Hematopoietic multipotent progenitor cell treated with erythropoietin and hydrocortisone succinate and interleukin-3 and kit ligand, for 8 days (in vitro differentiated cells): ENCODE results near the gene PIK3C2G.

Experiments
- DNase-seq: peaks from one replicate; pipeline ENCODE4 v3.0.0-alpha.2; 2015

Gene PIK3C2G

GRCh38 chr12:18421867-18422266, 160.5 kb downstream of the PIK3C2G start:
- DNase-seq: no peak

DNA sequence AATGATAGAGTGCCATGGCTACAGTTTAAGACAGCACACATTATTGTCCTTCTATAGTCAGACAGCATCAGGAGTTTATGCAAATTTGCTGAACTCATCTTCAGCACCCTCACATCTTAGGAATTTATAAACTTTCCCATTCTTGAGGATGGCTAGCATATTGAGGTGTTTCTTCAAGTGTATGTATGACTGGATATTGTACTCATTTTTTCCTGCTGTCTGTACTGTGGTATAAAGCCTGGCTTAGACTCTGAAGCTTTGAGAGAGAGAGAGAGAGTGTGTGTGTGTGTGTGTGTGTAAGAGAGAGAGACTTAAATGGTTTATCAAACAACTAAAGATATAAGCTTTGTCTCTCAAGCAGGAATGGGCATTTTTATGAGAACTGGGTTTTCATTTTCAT, 161.6 kb downstream of the PIK3C2G start:
- no peak for DNase-seq

DNA sequence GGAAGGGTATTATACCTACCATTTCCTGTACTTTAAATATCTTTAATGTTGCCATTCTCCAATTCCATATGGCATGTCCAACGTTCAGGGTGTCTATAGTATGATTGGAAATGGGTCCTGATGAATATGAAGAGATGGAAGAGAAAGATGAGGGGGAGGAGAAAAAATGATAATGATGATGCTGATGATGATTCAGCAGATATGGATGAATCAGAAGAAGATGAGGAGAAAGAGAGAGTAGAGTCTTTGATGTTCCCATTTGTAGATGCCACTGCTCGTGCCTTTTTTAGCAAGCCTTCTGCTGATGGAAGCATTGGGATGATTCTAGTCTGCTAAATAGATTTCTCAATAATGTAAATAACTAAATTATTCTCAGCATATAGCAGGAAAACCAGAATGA, 163.5 kb downstream of the PIK3C2G start:
- DNase-seq: no peak

- DNase-seq: no peak
Measured at GRCh38 chr12:18427520-18427919, 166.2 kb downstream of the PIK3C2G start.

DNA sequence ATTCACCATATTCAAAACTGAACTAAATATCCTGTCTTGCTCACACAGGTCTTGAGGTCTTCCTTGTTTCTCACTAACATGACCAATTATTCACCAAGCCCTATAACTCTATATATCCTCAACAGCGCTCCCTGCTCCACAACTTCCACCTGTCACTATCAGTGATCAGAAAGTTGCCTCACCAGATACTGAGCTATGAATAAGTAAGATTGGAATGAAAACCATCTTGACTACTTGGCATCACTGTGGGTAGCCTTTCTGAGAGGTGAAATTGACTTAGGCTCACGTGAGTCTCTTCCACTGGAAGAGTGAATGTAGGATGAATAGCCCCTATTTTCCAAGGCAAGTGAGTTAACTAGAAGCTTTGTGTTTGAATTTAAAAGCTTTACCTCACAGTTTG, 167.1 kb downstream of the PIK3C2G start:
- no peak for DNase-seq

GRCh38 chr12:18429366-18429765, 168.0 kb downstream of the PIK3C2G start:
- DNase-seq: no peak

- DNase-seq: peak; percentile 44
Measured at GRCh38 chr12:18430425-18431048, 169.2 kb downstream of the PIK3C2G start.

DNA sequence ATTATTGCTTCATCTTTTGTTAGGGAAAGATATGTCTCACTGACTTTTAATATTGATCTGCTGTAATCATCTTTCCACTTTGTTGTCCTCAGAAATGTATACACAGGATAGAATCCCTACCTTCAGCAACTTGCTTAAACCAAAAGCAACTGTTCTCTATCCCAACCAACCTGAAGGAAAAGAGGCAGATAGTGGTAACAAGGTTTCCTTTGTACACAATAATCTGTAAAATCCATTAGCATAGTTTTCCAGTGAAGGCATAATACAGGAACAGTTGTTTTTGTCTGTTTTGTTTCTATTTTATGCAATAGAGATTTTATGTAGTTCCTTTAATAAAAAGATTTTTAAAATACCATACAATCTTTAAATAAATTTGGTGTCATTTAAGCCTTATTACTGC, 170.5 kb downstream of the PIK3C2G start:
- DNase-seq: no peak

- no peak for DNase-seq
Measured at GRCh38 chr12:18432206-18432605, 170.9 kb downstream of the PIK3C2G start.

DNA sequence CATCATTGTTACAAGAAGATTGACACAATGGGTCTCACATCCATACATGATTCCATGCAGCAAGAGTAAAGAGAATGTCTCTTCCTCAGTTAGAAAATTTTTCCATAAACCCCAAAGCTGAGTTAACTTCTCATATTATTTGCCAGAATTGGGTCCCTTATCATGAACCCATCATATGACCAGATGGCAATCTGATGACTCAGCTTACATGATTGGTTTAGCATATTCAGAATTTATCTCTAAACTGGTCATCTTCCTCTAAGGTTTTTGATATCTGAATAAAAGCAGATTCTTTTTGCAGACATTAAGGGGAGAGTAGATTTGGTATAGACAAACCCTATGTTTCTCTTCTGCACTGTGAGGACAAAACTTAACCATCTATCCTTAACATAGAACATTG, 174.9 kb downstream of the PIK3C2G start:
- DNase-seq: no peak

DNA sequence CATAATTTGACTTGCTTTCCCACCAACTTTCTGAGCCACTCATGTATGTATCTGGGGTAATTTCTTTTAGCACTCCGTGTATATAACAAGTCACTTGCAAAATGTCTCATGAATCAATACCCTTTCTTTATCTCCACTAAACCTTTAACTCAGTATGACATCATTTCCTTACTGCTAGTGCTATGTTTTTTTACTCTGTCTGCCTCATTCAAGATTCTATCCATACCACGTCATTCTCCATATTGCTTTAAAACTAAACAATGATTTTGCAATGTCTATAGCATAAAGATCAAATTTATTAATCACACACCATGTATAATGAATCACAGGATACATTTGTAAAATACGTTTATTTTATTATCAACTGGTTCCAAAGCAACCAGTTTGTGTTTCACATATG, 178.2 kb downstream of the PIK3C2G start:
- no peak for DNase-seq

DNA sequence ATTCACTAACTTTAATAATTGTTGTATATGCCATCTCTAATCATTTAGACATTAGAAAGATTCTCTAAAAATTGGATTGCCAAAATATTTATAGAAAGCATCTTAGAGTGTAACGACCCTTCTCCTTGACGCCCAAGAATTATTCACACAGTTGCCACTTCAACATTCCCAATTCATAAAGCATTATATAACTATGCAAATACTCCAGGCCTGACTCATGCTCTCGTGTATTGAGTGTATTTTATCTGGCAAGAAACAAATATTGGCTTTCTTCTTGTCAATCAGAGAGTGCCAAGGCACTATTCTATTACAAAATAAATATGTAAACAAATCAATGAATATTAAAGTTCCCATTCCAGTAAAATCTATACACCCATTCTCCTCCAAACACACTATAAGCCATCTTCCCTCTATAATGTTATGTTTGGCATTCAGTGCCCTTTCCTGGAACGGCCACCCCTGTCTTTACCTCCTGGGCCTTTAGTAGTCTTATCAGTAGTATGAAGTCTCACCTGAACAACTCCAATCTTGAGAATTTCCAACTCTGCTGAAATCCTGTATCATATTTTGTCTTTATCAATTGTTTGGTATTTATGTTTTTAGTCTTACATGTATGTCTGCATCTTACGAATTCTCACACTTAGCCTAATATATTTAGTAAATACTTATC, 182.6 kb downstream of the PIK3C2G start:
- DNase-seq: no peak

- no peak for DNase-seq
Measured at GRCh38 chr12:18446061-18446644, 184.8 kb downstream of the PIK3C2G start.

DNA sequence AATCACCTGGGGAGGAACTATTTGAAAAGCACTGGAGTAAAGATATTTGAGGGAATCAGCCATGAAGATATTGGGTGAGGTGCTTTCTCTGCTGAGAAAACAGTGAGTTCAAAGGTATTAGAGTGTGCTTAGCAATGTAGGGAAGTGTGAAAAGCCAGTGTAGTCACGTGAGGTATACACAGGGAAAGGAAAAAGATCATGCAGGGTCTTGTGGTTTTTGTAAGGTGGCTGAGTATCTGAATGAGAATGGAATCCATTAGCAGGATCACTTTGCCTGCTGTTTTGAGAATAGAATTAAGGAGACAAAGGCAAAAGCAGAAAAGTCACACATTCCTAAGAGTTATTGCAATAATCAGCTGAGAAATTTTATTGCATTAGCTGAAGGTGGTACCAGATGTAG, 193.0 kb downstream of the PIK3C2G start:
- no peak for DNase-seq

DNA sequence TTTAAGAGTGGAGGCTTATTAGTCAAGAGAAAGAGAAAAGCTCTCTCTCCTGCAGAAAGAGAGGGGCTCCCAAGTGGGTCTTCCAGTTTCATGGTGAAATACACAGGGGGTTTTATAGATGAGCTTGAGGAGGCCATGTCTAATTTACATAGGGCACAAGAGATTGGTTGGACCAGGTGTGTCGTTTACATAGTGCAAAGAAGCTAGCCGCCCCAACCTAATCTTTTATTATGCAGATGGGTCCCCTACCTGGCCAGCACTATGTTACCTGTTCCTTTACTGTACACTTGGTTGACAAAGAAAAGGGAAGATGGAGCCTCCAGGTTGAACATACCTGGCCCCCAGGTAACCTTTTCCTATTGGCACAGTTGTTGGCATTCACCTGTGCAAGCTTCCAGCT, 195.0 kb downstream of the PIK3C2G start:
- no peak for DNase-seq

DNA sequence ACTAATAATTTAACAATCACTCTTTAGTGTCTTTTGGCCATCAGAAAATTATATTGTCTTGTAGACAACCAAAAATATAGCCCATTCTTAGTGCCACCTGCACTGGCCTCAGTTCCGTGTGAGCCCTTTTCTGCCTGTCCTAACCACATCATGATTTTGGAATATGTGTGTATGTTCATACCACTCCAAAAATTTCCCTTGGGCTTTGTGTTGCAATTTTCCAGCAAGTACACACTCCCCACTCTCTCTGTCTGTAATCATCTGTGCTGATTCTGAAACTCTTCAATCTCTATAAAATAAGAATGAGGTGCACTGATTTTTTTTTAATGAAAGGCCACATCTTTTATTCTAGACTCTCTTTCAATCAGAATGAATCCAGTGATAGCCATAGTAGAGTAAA, 196.0 kb downstream of the PIK3C2G start:
- DNase-seq: no peak

GRCh38 chr12:18461758-18462157, 200.4 kb downstream of the PIK3C2G start:
- no peak for DNase-seq

- DNase-seq: no peak
Measured at GRCh38 chr12:18462442-18462841, 201.1 kb downstream of the PIK3C2G start.

DNA sequence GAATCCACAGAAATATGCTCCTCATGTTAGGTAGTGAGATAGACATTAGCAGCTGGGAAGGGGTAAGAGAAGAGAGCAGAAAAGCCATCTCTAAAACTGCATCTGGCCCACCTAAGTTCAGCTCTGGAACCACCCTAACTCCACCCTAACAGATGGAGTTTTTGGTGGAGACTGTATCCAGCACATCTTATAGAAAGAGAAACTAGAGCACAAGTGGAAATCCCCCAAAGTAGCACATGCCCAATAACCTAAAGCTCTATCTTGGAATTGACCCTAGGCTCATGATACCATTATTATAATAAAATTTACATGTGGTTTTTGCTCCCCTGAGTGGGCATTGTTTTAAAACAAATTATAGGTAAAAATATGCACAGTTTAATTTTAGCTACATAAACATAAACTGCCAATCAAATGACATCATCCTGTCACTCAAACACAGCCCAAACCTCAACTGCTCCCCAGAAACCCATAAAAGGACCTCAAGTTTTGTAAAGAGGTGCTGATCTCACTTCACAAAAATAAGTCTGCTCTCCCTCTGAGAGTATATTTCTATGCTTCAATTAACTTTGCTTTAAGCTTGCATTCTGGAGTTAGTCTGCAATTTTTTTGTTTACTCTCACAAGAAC, 206.4 kb downstream of the PIK3C2G start:
- no peak for DNase-seq

DNA sequence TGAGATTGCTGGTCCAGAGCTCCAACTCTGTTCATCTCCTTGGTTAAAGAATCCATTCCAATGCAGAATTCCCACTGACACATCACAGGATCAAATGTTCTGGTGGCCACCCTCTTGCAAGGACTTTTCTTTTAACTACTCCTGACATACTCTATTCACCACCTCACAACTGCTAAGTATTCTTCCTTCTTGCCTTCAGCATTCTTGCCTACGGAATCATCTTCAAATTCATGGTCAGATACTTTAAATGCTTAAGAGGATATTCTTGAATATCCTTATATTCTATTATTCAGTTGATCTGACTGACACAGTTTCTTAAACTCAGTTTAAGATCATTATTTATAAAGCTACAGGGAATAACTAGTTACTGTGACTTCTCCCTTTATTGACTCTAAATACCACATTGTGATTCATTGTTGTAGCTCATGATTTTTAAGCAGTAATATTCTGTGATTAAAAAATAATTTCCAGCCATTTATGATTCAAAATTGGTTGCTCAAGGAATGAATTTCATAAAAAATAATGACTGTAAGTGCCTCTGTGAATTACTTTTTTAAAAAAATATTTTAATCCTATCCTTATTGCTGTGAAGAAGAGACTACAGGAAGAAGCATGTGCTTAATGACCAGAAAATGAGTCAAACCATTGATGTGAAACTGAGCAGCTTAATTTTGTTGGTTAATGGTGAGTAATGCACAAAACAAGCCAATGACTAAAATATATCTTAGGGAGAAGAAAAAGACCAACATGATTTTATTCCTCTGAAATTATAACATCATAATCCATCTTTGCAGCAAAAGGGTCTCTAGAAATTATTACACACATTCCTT, 207.1 kb downstream of the PIK3C2G start:
- no peak for DNase-seq

- DNase-seq: no peak
Measured at GRCh38 chr12:18470251-18470650, 208.9 kb downstream of the PIK3C2G start.

DNA sequence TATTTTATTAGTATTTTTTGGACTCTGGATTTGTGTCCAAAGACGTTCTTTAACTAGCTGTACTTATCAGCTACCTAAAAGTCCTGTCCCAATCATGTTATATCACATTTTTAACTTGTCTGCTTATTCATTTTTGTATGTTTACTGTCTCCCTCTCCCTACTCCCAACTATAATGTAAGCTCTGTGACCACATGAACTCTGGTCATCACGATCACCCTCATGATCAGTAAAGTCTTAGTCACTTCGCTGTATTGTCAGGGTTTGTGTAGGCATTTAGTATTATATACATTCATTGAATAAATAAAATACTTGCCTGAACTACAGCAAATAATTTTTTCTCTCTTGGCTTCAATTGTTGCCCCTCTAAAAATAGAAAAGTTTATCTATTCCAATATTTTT, 211.0 kb downstream of the PIK3C2G start:
- DNase-seq: no peak

DNA sequence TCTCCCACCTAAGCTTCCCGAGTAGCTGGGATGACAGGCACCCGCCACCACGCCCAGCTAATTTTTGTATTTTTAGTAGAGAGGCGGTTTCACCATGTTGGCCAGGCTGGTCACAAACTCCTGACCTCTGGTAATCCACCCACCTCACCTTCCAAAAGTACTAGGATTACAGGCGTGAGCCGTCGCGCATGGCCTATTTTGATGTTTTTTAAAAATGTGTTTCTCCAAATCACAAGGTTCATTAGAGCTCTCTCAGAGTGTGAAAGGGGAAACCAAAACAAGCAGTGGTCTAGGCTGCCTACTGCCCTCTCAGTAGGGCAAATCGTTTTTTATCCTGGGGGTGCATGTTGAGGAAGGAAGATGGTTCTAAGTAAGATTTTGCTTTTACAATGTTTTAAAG, 211.5 kb downstream of the PIK3C2G start:
- DNase-seq: no peak
